Neuronal stem cell (in vitro differentiated cells): ENCODE data around the gene RASL11B.
A peak's percentile ranks its signal among the peaks of the same experiment; 100 is the strongest.

Experiments used
- DNase-seq: peaks from one replicate; pipeline ENCODE4 v3.0.0-alpha.2; 2013; ENCODE audit warnings: low spot score
- H2AFZ ChIP-seq: one replicate; pipeline ENCODE4 v1.6.1; 2013; ENCODE audit warnings: mild to moderate bottlenecking, low read length, inconsistent platforms
- H2AK5ac ChIP-seq: 2 replicates; pipeline ENCODE4 v1.6.1; 2013; ENCODE audit warnings: low read depth, mild to moderate bottlenecking, inconsistent platforms, low read length, moderate library complexity, mixed read lengths
- H2BK120ac ChIP-seq: 2 replicates; pipeline ENCODE4 v1.6.1; 2013; ENCODE audit warnings: low read depth, mild to moderate bottlenecking, inconsistent platforms, low read length, moderate library complexity, mixed read lengths
- H2BK12ac ChIP-seq: one replicate; pipeline ENCODE4 v1.6.1; 2013; ENCODE audit warnings: low read length, inconsistent platforms
- H2BK15ac ChIP-seq: 2 replicates; pipeline ENCODE4 v1.6.1; 2013; ENCODE audit warnings: mild to moderate bottlenecking, low read length, inconsistent platforms, mixed read lengths
- H2BK5ac ChIP-seq: one replicate; pipeline ENCODE4 v1.6.1; 2013; ENCODE audit warnings: inconsistent platforms, mild to moderate bottlenecking, low read length, moderate library complexity
- H3K14ac ChIP-seq: one replicate; pipeline ENCODE4 v1.6.1; 2013; ENCODE audit warnings: low read length, inconsistent platforms
- H3K18ac ChIP-seq: 2 replicates; pipeline ENCODE4 v1.6.1; 2013; ENCODE audit warnings: low read length, inconsistent platforms
- H3K23ac ChIP-seq: 2 replicates; pipeline ENCODE4 v1.6.1; 2013; ENCODE audit warnings: low read depth, mild to moderate bottlenecking, mixed read lengths, low read length, inconsistent platforms; ENCODE audit not compliant: poor library complexity
- H3K27ac ChIP-seq: replicated peaks from 3 replicates; pipeline ENCODE4 v1.5.1; 2013; ENCODE audit warnings: low read length, inconsistent platforms
- H3K27me3 ChIP-seq, 3 experiments: 2 replicates each; pipeline ENCODE4 v1.6.1; 2013; ENCODE audit warnings: low read length in 3 of 3, mild to moderate bottlenecking in 2 of 3, inconsistent platforms in 1 of 3, low read depth in 1 of 3, mixed read lengths in 1 of 3, moderate library complexity in 1 of 3; ENCODE audit not compliant: control insufficient read depth in 3 of 3, insufficient read depth in 3 of 3
- H3K36me3 ChIP-seq, 2 donors: replicated peaks in 1 of 2; 2 replicates each; pipeline ENCODE4 v1.6.1; 2013; ENCODE audit warnings: low read length in 2 of 2; ENCODE audit not compliant: control insufficient read depth in 2 of 2, insufficient read depth in 2 of 2
- H3K4ac ChIP-seq: 2 replicates; pipeline ENCODE4 v1.6.1; 2013; ENCODE audit warnings: inconsistent platforms, mild to moderate bottlenecking, low read length, moderate library complexity
- H3K4me1 ChIP-seq, 2 donors: 1 replicate in 1 of 2; 2 replicates in 1 of 2; pipeline ENCODE4 v1.6.1; 2013; ENCODE audit warnings: low read length in 2 of 2, low read depth in 1 of 2; ENCODE audit not compliant: control insufficient read depth in 2 of 2, insufficient read depth in 1 of 2
- H3K4me2 ChIP-seq: one replicate; pipeline ENCODE4 v1.6.1; 2013; ENCODE audit warnings: mild to moderate bottlenecking, low read length, inconsistent platforms; ENCODE audit not compliant: insufficient read depth, poor library complexity, severe bottlenecking
- H3K4me3 ChIP-seq, 2 donors: 2 replicates each; pipeline ENCODE4 v1.5.1; 2013; ENCODE audit warnings: low read length in 2 of 2, mild to moderate bottlenecking in 2 of 2, inconsistent platforms in 1 of 2, moderate library complexity in 1 of 2
- H3K79me1 ChIP-seq: one replicate; pipeline ENCODE4 v1.6.1; 2013; ENCODE audit warnings: low read depth, mild to moderate bottlenecking, inconsistent platforms, low read length, moderate library complexity
- H3K9ac ChIP-seq: one replicate; pipeline ENCODE4 v1.6.1; 2013; ENCODE audit warnings: mild to moderate bottlenecking, low read depth, low read length, inconsistent platforms; ENCODE audit not compliant: poor library complexity
- H3K9me3 ChIP-seq, 2 donors: replicated peaks in 1 of 2; 2 replicates each; pipeline versions ENCODE3 to v1.6.1; 2013; ENCODE audit warnings: low read length in 2 of 2, mild to moderate bottlenecking in 2 of 2, inconsistent platforms in 1 of 2, low read depth in 1 of 2, mixed read lengths in 1 of 2, moderate library complexity in 1 of 2; ENCODE audit not compliant: control insufficient read depth in 2 of 2, insufficient read depth in 1 of 2
- H4K8ac ChIP-seq: one replicate; pipeline ENCODE4 v1.6.1; 2013; ENCODE audit warnings: low read depth, mild to moderate bottlenecking, inconsistent platforms, low read length, moderate library complexity
- H4K91ac ChIP-seq: one replicate; pipeline ENCODE4 v1.6.1; 2013; ENCODE audit warnings: low read length, low read depth, mild to moderate bottlenecking, inconsistent platforms; ENCODE audit not compliant: poor library complexity
- WGBS, 2 donors: extraction: QIAGEN DNeasy Blood & Tissue Kit; methylation state at CpG; one replicate each; pipeline ENCODE4 v1.1.7; 2013; ENCODE audit warnings: missing lambda C conversion rate in 2 of 2, mixed read lengths in 1 of 2; ENCODE audit not compliant: insufficient read length in 2 of 2, insufficient replicate concordance in 1 of 2; ENCODE audit errors: extremely low coverage in 2 of 2; 5-methylcytosine and 5-hydroxymethylcytosine counted together

The RASL11B gene

DNA sequence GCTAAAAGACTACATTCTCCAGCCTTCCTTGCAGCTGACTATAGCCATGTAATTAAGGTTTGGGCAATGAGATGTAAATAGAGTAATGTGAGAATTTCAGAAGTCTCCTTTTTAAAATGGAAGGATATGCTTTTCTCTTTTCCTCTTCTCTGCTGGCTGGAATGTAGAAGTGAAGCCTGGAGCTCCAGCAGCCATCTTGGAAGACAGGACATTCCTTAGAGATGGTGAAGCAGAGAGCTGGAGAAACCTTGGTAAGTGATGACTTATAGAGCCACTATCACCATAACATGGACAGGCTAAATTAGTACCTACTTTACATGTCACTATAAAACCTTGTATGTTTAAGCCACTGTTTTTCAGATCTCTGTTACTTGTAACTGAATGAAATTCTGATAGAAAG lies 48.0 kb downstream of the RASL11B start:
- Histone ChIP-seq H4K91ac (no peak overlapping the region), H3K27ac (no peak overlapping the region), H2BK120ac (no peak overlapping the region), H3K18ac (no peak overlapping the region), H2BK12ac (no peak overlapping the region), H2AK5ac (no peak overlapping the region), H2AFZ (no peak overlapping the region), H3K36me3 (no peaks in the 10 kb centered on the region), H4K8ac (no peak overlapping the region), H3K4me3 (no peak overlapping the region), H3K4ac (no peak overlapping the region), H2BK15ac (no peak overlapping the region), H2BK5ac (no peak overlapping the region), H3K79me1 (no peaks in the 10 kb centered on the region), H3K9me3 (no peaks in the 10 kb centered on the region), H3K27me3 (no peaks in the 10 kb centered on the region), H3K4me1 (peaks cover 0 to 5% of the 10 kb centered on the region in 2 donors), H3K9ac (no peak overlapping the region), H3K23ac (no peak overlapping the region), H3K14ac (no peak overlapping the region), H3K4me2 (no peak overlapping the region)
- no peak for DNase-seq

DNA sequence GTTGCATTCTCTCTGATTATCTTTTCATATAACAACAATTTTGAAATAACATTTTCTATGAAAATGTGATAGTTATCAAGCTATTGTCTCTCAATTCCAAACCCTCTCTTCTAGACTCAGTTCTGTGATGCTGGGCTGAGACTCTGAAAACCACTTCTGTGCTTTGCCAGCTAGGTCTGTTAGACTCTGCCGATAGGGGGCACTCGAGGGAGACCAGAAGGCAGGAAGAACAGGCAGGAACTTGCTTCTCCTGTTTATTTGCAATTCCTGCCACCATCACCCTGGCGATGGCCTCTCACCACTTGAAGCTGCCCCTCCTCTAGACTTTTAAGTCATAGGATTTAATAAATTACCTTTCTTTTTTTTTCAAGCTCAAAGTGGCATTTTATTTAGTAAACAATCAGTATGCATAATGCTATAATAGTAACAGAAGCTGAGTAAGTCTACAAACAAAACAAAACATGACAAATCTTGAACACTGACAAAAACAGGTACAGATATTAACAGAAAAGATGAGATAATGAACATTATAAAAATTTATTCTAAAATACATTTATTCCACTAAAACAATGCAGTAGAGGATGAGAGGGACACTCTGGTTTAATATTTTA lies 49.7 kb downstream of the RASL11B start:
- no peaks in the 10 kb centered on the region for H3K79me1 ChIP-seq
- H4K8ac ChIP-seq, result no peak overlapping the region
- H2BK120ac ChIP-seq, result no peak overlapping the region
- H4K91ac ChIP-seq, result no peak overlapping the region
- no peak overlapping the region for H3K4ac ChIP-seq
- peak; percentile 75 for DNase-seq
- no peaks in the 10 kb centered on the region for H3K36me3 ChIP-seq
- no peak overlapping the region for H3K9ac ChIP-seq
- no CpG with 5 or more reads among the region's 3 CpGs for WGBS, 2 donors
- no peak overlapping the region for H2AK5ac ChIP-seq
- no peak overlapping the region for H2BK12ac ChIP-seq
- H3K4me2 ChIP-seq, result no peak overlapping the region
- no peak overlapping the region for H3K23ac ChIP-seq
- H2BK5ac ChIP-seq, result no peak overlapping the region
- H3K9me3 ChIP-seq, result no peaks in the 10 kb centered on the region
- no peak overlapping the region for H2BK15ac ChIP-seq
- no peak overlapping the region for H3K18ac ChIP-seq
- H3K27ac ChIP-seq, result no peak overlapping the region
- no peak overlapping the region for H3K4me3 ChIP-seq
- no peaks in the 10 kb centered on the region for H3K27me3 ChIP-seq
- H3K14ac ChIP-seq, result no peak overlapping the region
- H3K4me1 ChIP-seq, result peaks cover 3 to 5% of the 10 kb centered on the region in 2 donors
- H2AFZ ChIP-seq, result no peak overlapping the region

DNA sequence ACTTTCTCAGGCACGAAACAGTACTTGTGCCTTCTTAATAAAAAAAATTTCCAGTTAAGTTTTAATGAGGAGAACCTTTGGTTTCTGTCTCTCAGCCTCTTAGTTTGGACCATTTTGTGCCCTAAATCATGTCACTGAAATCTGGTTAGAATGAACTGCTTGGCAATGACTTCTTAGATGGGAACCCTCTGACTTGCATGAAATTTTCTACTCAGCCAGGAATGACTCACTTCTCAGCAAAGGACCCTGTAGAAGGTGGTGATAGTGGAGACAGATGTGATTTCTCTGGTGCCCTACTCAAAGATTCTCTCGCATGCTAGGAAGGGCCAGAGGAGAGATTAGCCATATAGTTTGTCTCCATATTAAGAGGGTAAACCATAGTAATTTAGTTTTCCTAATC lies 50.5 kb downstream of the RASL11B start:
- Histone ChIP-seq H4K91ac (no peak overlapping the region), H3K23ac (no peak overlapping the region), H3K9me3 (no peaks in the 10 kb centered on the region), H3K4me3 (no peak overlapping the region), H2AK5ac (no peak overlapping the region), H3K36me3 (no peaks in the 10 kb centered on the region), H3K4me1 (peaks cover 3 to 5% of the 10 kb centered on the region in 2 donors), H3K4ac (no peak overlapping the region), H2BK5ac (no peak overlapping the region), H2BK120ac (no peak overlapping the region), H3K9ac (no peak overlapping the region), H3K14ac (no peak overlapping the region), H4K8ac (no peak overlapping the region), H2BK12ac (no peak overlapping the region), H3K4me2 (no peak overlapping the region), H2BK15ac (no peak overlapping the region), H3K27me3 (no peaks in the 10 kb centered on the region), H3K79me1 (no peaks in the 10 kb centered on the region), H2AFZ (peak overlapping the region; percentile 15), H3K18ac (no peak overlapping the region), H3K27ac (no peak overlapping the region)
- no peak for DNase-seq
- WGBS, 2 donors, result no CpG with 5 or more reads among the region's 2 CpGs

DNA sequence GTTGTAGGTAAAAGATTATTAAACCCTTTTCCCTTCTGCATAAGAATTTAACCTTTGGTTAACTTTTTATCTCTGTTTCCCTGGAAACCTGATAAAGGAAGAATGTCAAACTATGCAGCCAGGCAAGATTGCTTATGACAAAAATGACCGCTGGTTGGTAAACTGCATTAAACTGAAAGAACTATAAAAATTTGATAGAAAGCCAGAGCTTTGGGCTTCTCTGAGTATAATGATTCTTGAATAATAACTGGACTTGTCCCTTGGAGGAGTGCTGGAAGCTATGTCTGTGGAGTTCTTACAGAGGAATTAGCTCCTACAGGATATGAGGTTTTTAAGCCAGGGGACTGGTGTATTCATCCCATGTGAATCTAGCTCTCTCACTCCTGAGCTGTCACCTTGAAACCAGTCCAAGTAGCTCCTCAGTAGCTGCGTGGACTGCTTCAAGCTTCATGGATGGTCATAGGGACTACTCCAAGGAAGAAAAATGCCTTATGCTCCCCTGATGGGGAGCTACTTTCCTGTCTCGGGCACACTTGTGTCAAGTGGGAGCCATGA lies 52.0 kb downstream of the RASL11B start:
- H3K4me3 ChIP-seq, result no peak overlapping the region
- WGBS, 2 donors, result no CpG with 5 or more reads among the region's 3 CpGs

More for the DNA sequence above, 52.0 kb downstream of the RASL11B start:
- Histone ChIP-seq H2BK120ac (no peak overlapping the region), H2AK5ac (no peak overlapping the region), H2AFZ (peak overlapping the region; percentile 42), H4K8ac (no peak overlapping the region), H4K91ac (no peak overlapping the region), H3K23ac (no peak overlapping the region), H3K4ac (no peak overlapping the region), H3K4me1 (peaks cover 3 to 5% of the 10 kb centered on the region in 2 donors), H3K79me1 (no peaks in the 10 kb centered on the region), H3K14ac (no peak overlapping the region), H3K36me3 (no peaks in the 10 kb centered on the region), H3K4me2 (no peak overlapping the region), H3K18ac (no peak overlapping the region), H3K27me3 (no peaks in the 10 kb centered on the region), H3K27ac (no peak overlapping the region), H2BK12ac (no peak overlapping the region), H2BK5ac (no peak overlapping the region), H2BK15ac (no peak overlapping the region), H3K9ac (no peak overlapping the region), H3K9me3 (no peaks in the 10 kb centered on the region)
- DNase-seq, result no peak
